OCI-LY7 (cell line): ENCODE measurements around the gene RPL37A.

Experiments
- EZH2phosphoT487 ChIP-seq: fragments of 200-600 bp; sonication (generic); IDR thresholded peaks from 2 replicates; pipeline ENCODE4 v1.6.1; 2018; ENCODE audit warnings: low read depth, borderline replicate concordance, mild to moderate bottlenecking, mixed run types, antibody characterized with exemption, low read length, moderate library complexity, mixed read lengths
- TF ChIP-seq, protein P1 (sequence below): fragments of 200-600 bp; sonication (generic); conservative IDR thresholded peaks from 2 replicates; pipeline ENCODE4 v1.5.1; 2014; ENCODE audit warnings: mild to moderate bottlenecking, antibody characterized with exemption, low read length, moderate library complexity, mixed read lengths

- TF ChIP-seq, protein P1, sequence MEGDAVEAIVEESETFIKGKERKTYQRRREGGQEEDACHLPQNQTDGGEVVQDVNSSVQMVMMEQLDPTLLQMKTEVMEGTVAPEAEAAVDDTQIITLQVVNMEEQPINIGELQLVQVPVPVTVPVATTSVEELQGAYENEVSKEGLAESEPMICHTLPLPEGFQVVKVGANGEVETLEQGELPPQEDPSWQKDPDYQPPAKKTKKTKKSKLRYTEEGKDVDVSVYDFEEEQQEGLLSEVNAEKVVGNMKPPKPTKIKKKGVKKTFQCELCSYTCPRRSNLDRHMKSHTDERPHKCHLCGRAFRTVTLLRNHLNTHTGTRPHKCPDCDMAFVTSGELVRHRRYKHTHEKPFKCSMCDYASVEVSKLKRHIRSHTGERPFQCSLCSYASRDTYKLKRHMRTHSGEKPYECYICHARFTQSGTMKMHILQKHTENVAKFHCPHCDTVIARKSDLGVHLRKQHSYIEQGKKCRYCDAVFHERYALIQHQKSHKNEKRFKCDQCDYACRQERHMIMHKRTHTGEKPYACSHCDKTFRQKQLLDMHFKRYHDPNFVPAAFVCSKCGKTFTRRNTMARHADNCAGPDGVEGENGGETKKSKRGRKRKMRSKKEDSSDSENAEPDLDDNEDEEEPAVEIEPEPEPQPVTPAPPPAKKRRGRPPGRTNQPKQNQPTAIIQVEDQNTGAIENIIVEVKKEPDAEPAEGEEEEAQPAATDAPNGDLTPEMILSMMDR, result no peak
- TF ChIP-seq EZH2phosphoT487, result no peak
These were observed 620 bp upstream of the RPL37A start for GRCh38 chr2:216498070-216498378.
